GM12891 (cell line): ENCODE measurements around the gene KRT4.

Experiments used
- POLR2AphosphoS5 ChIP-seq: IDR thresholded peaks from 2 replicates; pipeline ENCODE4 v1.6.1; 2011; ENCODE audit warnings: low read depth, low read length, control low read depth
- POU2F2 ChIP-seq: IDR thresholded peaks from 2 replicates; pipeline ENCODE4 v1.6.1; 2011; ENCODE audit warnings: low read depth, mild to moderate bottlenecking, control low read depth, low read length, moderate library complexity
- TAF1 ChIP-seq: IDR thresholded peaks from 2 replicates; pipeline ENCODE4 v1.6.1; 2011; ENCODE audit warnings: low read depth, low read length, control low read depth

DNA sequence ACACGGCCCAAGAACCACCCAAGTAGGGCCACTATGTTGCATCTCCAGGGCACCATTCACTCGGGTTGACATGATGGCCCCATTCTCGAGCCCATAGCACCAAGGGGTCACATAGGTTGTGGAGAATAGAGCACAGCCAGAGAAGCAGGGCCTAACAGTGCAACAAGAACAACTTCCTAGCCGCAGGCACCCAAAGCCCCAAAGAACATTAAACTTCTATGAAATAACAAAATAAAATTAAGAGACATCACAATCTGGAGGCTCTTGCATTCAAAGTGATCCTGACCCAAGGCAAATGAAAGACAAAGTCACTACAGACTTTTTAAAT is 1.9 kb downstream of the KRT4 start:
- TF ChIP-seq POLR2AphosphoS5 = no peak
- TF ChIP-seq TAF1 = no peak
- no peak for TF ChIP-seq POU2F2
